ENCODE data around the gene CHD5. TPM values are rescaled to one million over a fixed set of nuclear protein-coding genes. Genes with fewer than 3 reads are reported as not detected.

CHD5 gene
- polyA plus RNA-seq, 3 donors = 0.07 TPM; not detected in 2

DNA sequence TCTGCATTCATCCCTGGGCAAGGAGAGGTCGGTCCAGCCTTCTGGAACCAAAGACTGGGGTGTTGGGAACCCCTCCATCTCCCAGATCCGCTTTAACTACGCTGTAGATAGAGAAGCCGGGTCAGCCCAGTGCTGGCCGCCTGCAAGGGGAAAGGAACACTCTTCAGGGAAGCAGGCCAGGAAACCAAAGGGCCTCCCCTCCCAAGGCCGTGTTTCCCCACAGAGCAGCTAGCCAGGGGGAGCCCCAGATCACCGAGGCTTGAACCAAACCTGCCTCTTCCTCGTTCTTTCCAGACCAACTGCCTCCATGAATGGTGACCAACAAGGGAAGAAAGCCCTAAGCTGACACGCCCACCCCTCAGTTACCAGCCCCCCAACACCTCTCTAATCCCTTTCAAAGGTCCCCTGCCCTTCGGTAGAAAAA, 1.2 kb upstream of the CHD5 start:
- H3K27me3 ChIP-seq (ENCODE audit: control insufficient read depth in 2 of 2, insufficient read depth in 2 of 2, low read length in 2 of 2) = peaks cover 15 to 57% of the 10 kb centered on the region in 2 donors

DNA sequence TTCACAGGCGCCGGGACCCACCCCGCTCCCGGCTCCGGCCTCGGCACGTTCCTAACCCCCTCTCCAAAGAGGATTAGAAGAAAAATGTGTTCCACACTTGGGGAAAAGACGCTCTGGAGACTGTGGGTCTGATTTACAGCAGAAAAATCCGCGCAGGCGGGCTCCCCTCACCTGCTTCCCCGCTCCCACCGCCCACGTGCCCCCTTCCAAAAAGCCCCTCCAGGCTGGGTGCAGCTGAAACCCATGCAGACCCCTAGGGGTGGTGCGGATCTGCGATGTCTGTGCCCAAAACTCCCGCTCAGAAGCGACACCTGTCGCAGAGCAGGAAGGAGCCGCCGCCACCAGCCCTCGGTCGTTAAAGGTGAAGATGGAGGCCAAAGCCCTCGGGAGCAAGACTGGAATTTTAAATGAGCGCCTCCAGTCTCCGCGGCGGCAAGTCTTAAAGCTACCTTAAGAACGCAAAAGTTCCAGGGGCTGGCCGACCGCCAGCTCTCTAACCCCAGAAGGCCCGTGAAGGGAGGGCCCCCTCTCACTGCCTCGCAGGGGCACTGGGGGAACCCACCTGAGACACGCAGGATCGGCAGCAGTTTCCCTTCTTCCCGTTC, 688 bp upstream of the CHD5 start:
- H3K9me3 Mint-ChIP-seq = peaks cover 0 to 14% (median 8%) of the 10 kb centered on the region in 7 donors
- peaks cover 15 to 61% of the 10 kb centered on the region in 2 donors for H3K27me3 ChIP-seq (ENCODE audit: control insufficient read depth in 2 of 2, insufficient read depth in 2 of 2, low read length in 2 of 2)
- H3K79me2 ChIP-seq (ENCODE audit: insufficient read depth, low read length) = no peaks in the 10 kb centered on the region
- peak overlapping the region in 1 of 2 donors; percentile 72 for H3K4me3 Mint-ChIP-seq
- under 1% methylated on average over 22 of the region's 36 CpGs for WGBS (ENCODE audit: insufficient coverage)
- no peak overlapping the region for H3K27ac ChIP-seq (ENCODE audit: low read depth in 1 of 2, low read length in 2 of 2)
- H4K20me1 ChIP-seq (ENCODE audit: insufficient read depth, low read length) = peaks cover 23% of the 10 kb centered on the region
- no peak overlapping the region for H3K4me2 ChIP-seq (replicated peaks; ENCODE audit: extremely low read depth, low read length, poor library complexity, severe bottlenecking)
- H3K27ac Mint-ChIP-seq = no peak overlapping the region
- peaks cover 22% of the 10 kb centered on the region for H3K4me1 Mint-ChIP-seq
- H3K36me3 Mint-ChIP-seq = peaks cover 12 to 17% of the 10 kb centered on the region in 2 donors
- no peak overlapping the region for H2AFZ ChIP-seq (ENCODE audit: insufficient read depth, low read depth, low read length, poor library complexity, severe bottlenecking)
- TF ChIP-seq, protein P1, sequence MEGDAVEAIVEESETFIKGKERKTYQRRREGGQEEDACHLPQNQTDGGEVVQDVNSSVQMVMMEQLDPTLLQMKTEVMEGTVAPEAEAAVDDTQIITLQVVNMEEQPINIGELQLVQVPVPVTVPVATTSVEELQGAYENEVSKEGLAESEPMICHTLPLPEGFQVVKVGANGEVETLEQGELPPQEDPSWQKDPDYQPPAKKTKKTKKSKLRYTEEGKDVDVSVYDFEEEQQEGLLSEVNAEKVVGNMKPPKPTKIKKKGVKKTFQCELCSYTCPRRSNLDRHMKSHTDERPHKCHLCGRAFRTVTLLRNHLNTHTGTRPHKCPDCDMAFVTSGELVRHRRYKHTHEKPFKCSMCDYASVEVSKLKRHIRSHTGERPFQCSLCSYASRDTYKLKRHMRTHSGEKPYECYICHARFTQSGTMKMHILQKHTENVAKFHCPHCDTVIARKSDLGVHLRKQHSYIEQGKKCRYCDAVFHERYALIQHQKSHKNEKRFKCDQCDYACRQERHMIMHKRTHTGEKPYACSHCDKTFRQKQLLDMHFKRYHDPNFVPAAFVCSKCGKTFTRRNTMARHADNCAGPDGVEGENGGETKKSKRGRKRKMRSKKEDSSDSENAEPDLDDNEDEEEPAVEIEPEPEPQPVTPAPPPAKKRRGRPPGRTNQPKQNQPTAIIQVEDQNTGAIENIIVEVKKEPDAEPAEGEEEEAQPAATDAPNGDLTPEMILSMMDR (IDR thresholded peaks at IDR 0.05) = no peak
- DNase-seq = no peak
- intact Hi-C loops (cut with micrococcal nuclease) = no loop called here
- peaks cover 46 to 65% (median 49%) of the 10 kb centered on the region in 3 donors for H3K27me3 Mint-ChIP-seq (ENCODE audit: low read depth in 3 of 3)
- H3K9ac ChIP-seq (ENCODE audit: insufficient read depth, low read length, poor library complexity, severe bottlenecking) = no peak overlapping the region
- peaks cover 0 to 3% of the 10 kb centered on the region in 2 donors for H3K4me1 ChIP-seq (ENCODE audit: control insufficient read depth in 1 of 2, insufficient read depth in 2 of 2, low read length in 2 of 2)
- H3K9me3 ChIP-seq (replicated peaks in 1 of 2; ENCODE audit: control insufficient read depth in 1 of 2, insufficient read depth in 1 of 2, low read length in 2 of 2) = peaks cover 0 to 7% of the 10 kb centered on the region in 2 donors
- H3K36me3 ChIP-seq (replicated peaks in 1 of 2; ENCODE audit: control insufficient read depth in 1 of 2, insufficient read depth in 2 of 2, low read length in 2 of 2) = peaks cover 5 to 6% of the 10 kb centered on the region in 2 donors
- no peak overlapping the region for H3K4me3 ChIP-seq (replicated peaks in 1 of 3; ENCODE audit: low read depth in 2 of 3, low read length in 3 of 3)

More for the DNA sequence above, 1.2 kb upstream of the CHD5 start:
- Histone ChIP-seq H3K36me3 (replicated peaks in 1 of 2; ENCODE audit: control insufficient read depth in 1 of 2, insufficient read depth in 2 of 2, low read length in 2 of 2) (peaks cover 9% of the 10 kb centered on the region in 2 donors), H3K9me3 (replicated peaks in 1 of 2; ENCODE audit: control insufficient read depth in 1 of 2, insufficient read depth in 1 of 2, low read length in 2 of 2) (peaks cover 0 to 7% of the 10 kb centered on the region in 2 donors), H3K79me2 (ENCODE audit: insufficient read depth, low read length) (no peaks in the 10 kb centered on the region), H4K20me1 (ENCODE audit: insufficient read depth, low read length) (peaks cover 25% of the 10 kb centered on the region), H3K9ac (ENCODE audit: insufficient read depth, low read length, poor library complexity, severe bottlenecking) (no peak overlapping the region), H3K27ac (ENCODE audit: low read depth in 1 of 2, low read length in 2 of 2) (no peak overlapping the region), H2AFZ (ENCODE audit: insufficient read depth, low read depth, low read length, poor library complexity, severe bottlenecking) (no peak overlapping the region), H3K4me3 (replicated peaks in 1 of 3; ENCODE audit: low read depth in 2 of 3, low read length in 3 of 3) (no peak overlapping the region), H3K4me1 (ENCODE audit: control insufficient read depth in 1 of 2, insufficient read depth in 2 of 2, low read length in 2 of 2) (peaks cover 0 to 3% of the 10 kb centered on the region in 2 donors), H3K4me2 (replicated peaks; ENCODE audit: extremely low read depth, low read length, poor library complexity, severe bottlenecking) (no peak overlapping the region)
- Mint-ChIP-seq H3K36me3 (peaks cover 16 to 21% of the 10 kb centered on the region in 2 donors), H3K9me3 (peaks cover 0 to 14% (median 8%) of the 10 kb centered on the region in 7 donors), H3K27me3 (ENCODE audit: low read depth in 3 of 3) (peaks cover 46 to 65% (median 49%) of the 10 kb centered on the region in 3 donors), H3K4me1 (peaks cover 22% of the 10 kb centered on the region), H3K4me3 (peak overlapping the region in 1 of 2 donors; percentile 72), H3K27ac (no peak overlapping the region)
- intact Hi-C loops (cut with micrococcal nuclease) = no loop called here
- TF ChIP-seq, protein P1 (IDR thresholded peaks at IDR 0.05) = no peak
- 6% methylated on average over 7 of the region's 10 CpGs for WGBS (ENCODE audit: insufficient coverage)
- no peak for DNase-seq

Data from CD14-positive monocyte (primary cell).